GM12878 (cell line): Measurements from ENCODE around the gene MALSU1. TPM values are rescaled to one million over a fixed set of nuclear protein-coding genes. Genes with fewer than 3 reads are reported as not detected.

Experiments
- ATAC-seq: fragments of 200-7000 bp; cut with Tn5 transposase; 3 replicates; pipeline ENCODE4 v1.9.1; 2020; ENCODE audit warnings: mild to moderate bottlenecking, moderate library complexity
- BruUV-seq: library from RNA; stranded (reverse); fragments of 400-500 nt; replicated peaks from 2 replicates; lab custom pipeline; 2021; lab: Mats Ljungman, UMichigan
- CTCF ChIA-PET: fragments of 300-600 bp; sonication (Branson Sonifier 250); formaldehyde crosslinking; extraction: SDS; loops from one replicate; lab custom pipeline; 2021; ENCODE audit warnings: inconsistent platforms; lab: Yijun Ruan, JAX
- POLR2A ChIA-PET: fragments of 350-600 bp; formaldehyde crosslinking; extraction: SDS; loops from one replicate; lab custom pipeline; 2021; ENCODE audit warnings: inconsistent platforms; lab: Charles Lee
- RAD21 ChIA-PET: fragments of 300-600 bp; sonication (Branson Sonifier 250); formaldehyde crosslinking; loops from one replicate; lab custom pipeline; 2023; ENCODE audit warnings: antibody characterized with exemption; ENCODE audit not compliant: unreplicated experiment; lab: Charles Lee
- SMC1A ChIA-PET: fragments of 300-600 bp; sonication (Branson Sonifier 250); formaldehyde crosslinking; loops from one replicate; lab custom pipeline; 2023; ENCODE audit not compliant: unreplicated experiment, uncharacterized antibody; lab: Charles Lee
- DNase-seq: peaks from one replicate; pipeline ENCODE4 v3.0.0-alpha.2; 2011; ENCODE audit warnings: low read depth, low spot score
- FAIRE-seq: peaks from 3 replicates; lab custom pipeline; 2011; peaks lifted over from hg19 to GRCh38; lab: Jason Lieb, UNC
- H2AFZ ChIP-seq: 2 replicates; pipeline ENCODE4 v1.6.0; 2011; ENCODE audit warnings: low read depth, low read length, control low read depth; ENCODE audit not compliant: control insufficient read depth
- H3K27ac ChIP-seq: 2 replicates; pipeline ENCODE4 v1.5.1; 2011; ENCODE audit warnings: control low read depth; ENCODE audit not compliant: control insufficient read depth, insufficient read depth
- H3K27me3 ChIP-seq, 2 experiments: replicated peaks in 1 of 2; 2 replicates each; pipeline versions ENCODE4 v1.6.0 to v1.6.1; 2011; ENCODE audit warnings: low read length in 1 of 2; ENCODE audit not compliant: control insufficient read depth in 2 of 2, insufficient read depth in 2 of 2
- H3K36me3 ChIP-seq, 2 experiments: 2 replicates each; pipeline ENCODE4 v1.5.1; 2011; ENCODE audit warnings: low read length in 1 of 2; ENCODE audit not compliant: control insufficient read depth in 2 of 2, insufficient read depth in 2 of 2
- H3K4me1 ChIP-seq: 2 replicates; pipeline ENCODE4 v1.6.1; 2011; ENCODE audit warnings: mild to moderate bottlenecking, low read length, moderate library complexity, mixed read lengths; ENCODE audit not compliant: control insufficient read depth, insufficient read depth
- H3K4me2 ChIP-seq: 2 replicates; pipeline ENCODE4 v1.6.0; 2011; ENCODE audit warnings: control low read depth; ENCODE audit not compliant: control insufficient read depth, insufficient read depth
- H3K4me3 ChIP-seq: fragments of 200-600 bp; sonication (generic); 2 replicates; pipeline ENCODE4 v1.5.1; 2016
- H3K79me2 ChIP-seq: 2 replicates; pipeline ENCODE4 v1.6.0; 2011; ENCODE audit warnings: low read length; ENCODE audit not compliant: control insufficient read depth, insufficient read depth
- H3K9ac ChIP-seq: 2 replicates; pipeline ENCODE4 v1.8.0; 2011; ENCODE audit warnings: low read length, control low read depth, mixed read lengths; ENCODE audit not compliant: control insufficient read depth, insufficient read depth
- H3K9me3 ChIP-seq: replicated peaks from 3 replicates; pipeline ENCODE4 v1.5.1; 2011; ENCODE audit warnings: mild to moderate bottlenecking, low read length; ENCODE audit not compliant: control insufficient read depth, insufficient read depth
- H4K20me1 ChIP-seq: 2 replicates; pipeline ENCODE4 v1.6.0; 2011; ENCODE audit not compliant: control insufficient read depth, insufficient read depth
- CBX3 ChIP-seq: fragments of 200-600 bp; sonication (generic); IDR thresholded peaks from 2 replicates; pipeline ENCODE4 v1.6.1; 2016; ENCODE audit warnings: low read depth, borderline replicate concordance
- DPF2 ChIP-seq: fragments of 450-650 bp; IDR thresholded peaks from 2 replicates; pipeline ENCODE4 v1.6.1; 2017; ENCODE audit warnings: mild to moderate bottlenecking
- GABPA ChIP-seq: IDR thresholded peaks from 2 replicates; pipeline ENCODE4 v1.6.1; 2014; ENCODE audit warnings: antibody characterized with exemption, low read depth, mild to moderate bottlenecking, inconsistent platforms
- HDGF ChIP-seq: fragments of 450-650 bp; IDR thresholded peaks from 2 replicates; pipeline ENCODE4 v1.6.1; 2016; ENCODE audit warnings: antibody characterized with exemption
- MTA3 ChIP-seq: IDR thresholded peaks from 2 replicates; pipeline ENCODE4 v1.6.1; 2012; ENCODE audit warnings: low read length, inconsistent platforms, borderline replicate concordance
- NFYB ChIP-seq: IDR thresholded peaks from 2 replicates; pipeline ENCODE4 v1.6.1; 2011; ENCODE audit warnings: low read depth, mild to moderate bottlenecking, low read length, improper control_type of control experiment, moderate library complexity; ENCODE audit not compliant: insufficient read depth
- SREBF2 ChIP-seq: IDR thresholded peaks from 2 replicates; pipeline ENCODE4 v1.6.1; 2012; ENCODE audit warnings: mild to moderate bottlenecking, low read length
- TBL1XR1 ChIP-seq: IDR thresholded peaks from 2 replicates; pipeline ENCODE4 v1.6.1; 2012; ENCODE audit warnings: low read depth, low read length, improper control_type of control experiment
- TCF3 ChIP-seq: IDR thresholded peaks from 2 replicates; pipeline ENCODE4 v1.6.1; 2012; ENCODE audit warnings: low read depth, mild to moderate bottlenecking, low read length, borderline replicate concordance; ENCODE audit not compliant: insufficient read depth
- ZNF24 ChIP-seq: fragments of 450-650 bp; IDR thresholded peaks from 2 replicates; pipeline ENCODE4 v1.6.1; 2017; ENCODE audit warnings: antibody characterized with exemption, mild to moderate bottlenecking
- ZSCAN29 ChIP-seq: fragments of 450-650 bp; IDR thresholded peaks from 2 replicates; pipeline ENCODE4 v1.6.1; 2017; ENCODE audit warnings: mild to moderate bottlenecking, moderate library complexity
- WGBS: methylation state at CpG from one replicate; pipeline ENCODE4 v1.1.6; 2016; ENCODE audit warnings: low lambda C conversion rate; ENCODE audit not compliant: insufficient replicate concordance, insufficient coverage; ENCODE audit errors: missing lambda C conversion rate; 5-methylcytosine and 5-hydroxymethylcytosine counted together
- in situ Hi-C: fragments of 300-500 bp; cut with MboI; formaldehyde crosslinking; loops from 9 replicates; pipeline ENCODE4 v1.14.3; 2018; ENCODE audit warnings: mixed read lengths
- intact Hi-C: fragments of 100-400 bp; cut with micrococcal nuclease; formaldehyde crosslinking; loops from one replicate; pipeline ENCODE4 v1.14.2; 2022; ENCODE audit not compliant: unreplicated experiment
- polyA plus RNA-seq, 11 experiments: library from polyadenylated mRNA; depleted of rRNA in 4 of 11; unstranded in 6 of 11; stranded (reverse) in 5 of 11; fragments of >200 nt; fragmentation: Nextera tagmentation in 4 of 11; fragmentation: Illumina TruSeq in 1 of 11; extraction: Ambion mirVana in 4 of 11; extraction: Trizol in 1 of 11; gene quantifications; 1 replicate in 1 of 11; 2 replicates in 10 of 11; pipeline versions ENCODE4 v1.2.1 to v1.2.3, GENCODE V29; 2011 to 2016; ENCODE audit warnings: inconsistent platforms in 2 of 11, missing spikeins in 2 of 11, low read depth in 1 of 11
- total RNA-seq, 4 experiments: library from RNA; depleted of rRNA in 3 of 4; stranded (reverse); fragments of >200 nt in 3 of 4; fragmentation: Illumina TruSeq in 1 of 4; extraction: Trizol in 1 of 4; gene quantifications; 2 replicates each; pipeline versions ENCODE4 v1.2.1 to v1.2.3, GENCODE V29; 2013 to 2021
- TF ChIP-seq, protein P1 (sequence below): fragments of 150-350 bp; IDR thresholded peaks from 2 replicates; pipeline ENCODE4 v1.6.1; 2014; ENCODE audit warnings: mild to moderate bottlenecking, low read depth, low read length
- TF ChIP-seq, protein P2 (sequence below), 3 experiments: IDR thresholded peaks in 2 of 3; conservative IDR thresholded peaks in 1 of 3; 2 replicates each; pipeline ENCODE4 v1.5.1; 2011; ENCODE audit warnings: low read depth in 3 of 3, low read length in 3 of 3, mild to moderate bottlenecking in 3 of 3, control low read depth in 2 of 3, moderate library complexity in 2 of 3, inconsistent platforms in 1 of 3, mixed read lengths in 1 of 3; ENCODE audit not compliant: control insufficient read depth in 2 of 3, insufficient read depth in 1 of 3; ENCODE audit errors: extremely low read depth in 1 of 3
- TF ChIP-seq, protein P3 (sequence below): IDR thresholded peaks from 2 replicates; pipeline ENCODE4 v1.6.1; 2012; ENCODE audit warnings: low read depth, low read length, improper control_type of control experiment
- TF ChIP-seq, protein P4 (sequence below): fragments of 450-650 bp; IDR thresholded peaks from 2 replicates; pipeline ENCODE4 v1.6.1; 2017; ENCODE audit warnings: antibody characterized with exemption, mild to moderate bottlenecking, moderate library complexity
- TF ChIP-seq, protein P5 (sequence below): IDR thresholded peaks from 2 replicates; pipeline ENCODE4 v1.6.1; 2012; ENCODE audit warnings: low read length, inconsistent platforms

The MALSU1 gene
- total and polyA plus RNA-seq, 10 of the 15 experiments (the other 5 are each of a cell fraction or from before 2014, with no cell fraction given), result 8.5 to 159 (median 73.7) TPM

DNA sequence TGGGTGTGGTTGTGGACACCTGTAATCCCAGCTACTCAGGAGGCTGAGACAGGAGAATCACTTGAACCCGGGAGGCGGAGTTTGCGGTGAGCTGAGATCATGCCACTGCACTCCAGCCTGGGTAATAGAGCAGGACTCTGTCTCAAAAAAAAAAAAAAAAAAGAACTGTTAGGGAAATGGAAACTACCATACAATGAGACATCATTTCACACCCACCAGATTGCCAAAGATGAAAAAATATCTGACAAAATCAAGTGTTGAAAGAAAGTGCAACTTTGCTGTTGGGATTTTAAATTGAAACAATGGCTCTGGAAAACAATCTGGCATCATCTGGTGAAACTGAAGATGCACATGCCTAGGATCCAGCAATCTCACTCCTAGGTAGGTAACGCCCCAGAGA is 16.1 kb upstream of the MALSU1 start:
- TF ChIP-seq CBX3 (no peak), SREBF2 (no peak), TCF3 (no peak), ZNF24 (no peak), TBL1XR1 (no peak), DPF2 (no peak), GABPA (no peak), MTA3 (no peak), NFYB (no peak), HDGF (no peak), ZSCAN29 (no peak)
- TF ChIP-seq, protein P1, sequence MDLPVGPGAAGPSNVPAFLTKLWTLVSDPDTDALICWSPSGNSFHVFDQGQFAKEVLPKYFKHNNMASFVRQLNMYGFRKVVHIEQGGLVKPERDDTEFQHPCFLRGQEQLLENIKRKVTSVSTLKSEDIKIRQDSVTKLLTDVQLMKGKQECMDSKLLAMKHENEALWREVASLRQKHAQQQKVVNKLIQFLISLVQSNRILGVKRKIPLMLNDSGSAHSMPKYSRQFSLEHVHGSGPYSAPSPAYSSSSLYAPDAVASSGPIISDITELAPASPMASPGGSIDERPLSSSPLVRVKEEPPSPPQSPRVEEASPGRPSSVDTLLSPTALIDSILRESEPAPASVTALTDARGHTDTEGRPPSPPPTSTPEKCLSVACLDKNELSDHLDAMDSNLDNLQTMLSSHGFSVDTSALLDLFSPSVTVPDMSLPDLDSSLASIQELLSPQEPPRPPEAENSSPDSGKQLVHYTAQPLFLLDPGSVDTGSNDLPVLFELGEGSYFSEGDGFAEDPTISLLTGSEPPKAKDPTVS, result no peak
- TF ChIP-seq, protein P2, sequence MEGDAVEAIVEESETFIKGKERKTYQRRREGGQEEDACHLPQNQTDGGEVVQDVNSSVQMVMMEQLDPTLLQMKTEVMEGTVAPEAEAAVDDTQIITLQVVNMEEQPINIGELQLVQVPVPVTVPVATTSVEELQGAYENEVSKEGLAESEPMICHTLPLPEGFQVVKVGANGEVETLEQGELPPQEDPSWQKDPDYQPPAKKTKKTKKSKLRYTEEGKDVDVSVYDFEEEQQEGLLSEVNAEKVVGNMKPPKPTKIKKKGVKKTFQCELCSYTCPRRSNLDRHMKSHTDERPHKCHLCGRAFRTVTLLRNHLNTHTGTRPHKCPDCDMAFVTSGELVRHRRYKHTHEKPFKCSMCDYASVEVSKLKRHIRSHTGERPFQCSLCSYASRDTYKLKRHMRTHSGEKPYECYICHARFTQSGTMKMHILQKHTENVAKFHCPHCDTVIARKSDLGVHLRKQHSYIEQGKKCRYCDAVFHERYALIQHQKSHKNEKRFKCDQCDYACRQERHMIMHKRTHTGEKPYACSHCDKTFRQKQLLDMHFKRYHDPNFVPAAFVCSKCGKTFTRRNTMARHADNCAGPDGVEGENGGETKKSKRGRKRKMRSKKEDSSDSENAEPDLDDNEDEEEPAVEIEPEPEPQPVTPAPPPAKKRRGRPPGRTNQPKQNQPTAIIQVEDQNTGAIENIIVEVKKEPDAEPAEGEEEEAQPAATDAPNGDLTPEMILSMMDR (IDR thresholded peaks at IDR 0.05 in 2 of 3, conservative IDR thresholded peaks at IDR 0.05 in 1 of 3; ENCODE audit: control insufficient read depth in 2 of 3, extremely low read depth in 1 of 3, insufficient read depth in 1 of 3, low read depth in 3 of 3, low read length in 3 of 3), result no peak
- TF ChIP-seq, protein P3, sequence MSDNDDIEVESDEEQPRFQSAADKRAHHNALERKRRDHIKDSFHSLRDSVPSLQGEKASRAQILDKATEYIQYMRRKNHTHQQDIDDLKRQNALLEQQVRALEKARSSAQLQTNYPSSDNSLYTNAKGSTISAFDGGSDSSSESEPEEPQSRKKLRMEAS, result no peak
- TF ChIP-seq, protein P4, sequence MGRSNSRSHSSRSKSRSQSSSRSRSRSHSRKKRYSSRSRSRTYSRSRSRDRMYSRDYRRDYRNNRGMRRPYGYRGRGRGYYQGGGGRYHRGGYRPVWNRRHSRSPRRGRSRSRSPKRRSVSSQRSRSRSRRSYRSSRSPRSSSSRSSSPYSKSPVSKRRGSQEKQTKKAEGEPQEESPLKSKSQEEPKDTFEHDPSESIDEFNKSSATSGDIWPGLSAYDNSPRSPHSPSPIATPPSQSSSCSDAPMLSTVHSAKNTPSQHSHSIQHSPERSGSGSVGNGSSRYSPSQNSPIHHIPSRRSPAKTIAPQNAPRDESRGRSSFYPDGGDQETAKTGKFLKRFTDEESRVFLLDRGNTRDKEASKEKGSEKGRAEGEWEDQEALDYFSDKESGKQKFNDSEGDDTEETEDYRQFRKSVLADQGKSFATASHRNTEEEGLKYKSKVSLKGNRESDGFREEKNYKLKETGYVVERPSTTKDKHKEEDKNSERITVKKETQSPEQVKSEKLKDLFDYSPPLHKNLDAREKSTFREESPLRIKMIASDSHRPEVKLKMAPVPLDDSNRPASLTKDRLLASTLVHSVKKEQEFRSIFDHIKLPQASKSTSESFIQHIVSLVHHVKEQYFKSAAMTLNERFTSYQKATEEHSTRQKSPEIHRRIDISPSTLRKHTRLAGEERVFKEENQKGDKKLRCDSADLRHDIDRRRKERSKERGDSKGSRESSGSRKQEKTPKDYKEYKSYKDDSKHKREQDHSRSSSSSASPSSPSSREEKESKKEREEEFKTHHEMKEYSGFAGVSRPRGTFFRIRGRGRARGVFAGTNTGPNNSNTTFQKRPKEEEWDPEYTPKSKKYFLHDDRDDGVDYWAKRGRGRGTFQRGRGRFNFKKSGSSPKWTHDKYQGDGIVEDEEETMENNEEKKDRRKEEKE, result no peak
- TF ChIP-seq, protein P5, sequence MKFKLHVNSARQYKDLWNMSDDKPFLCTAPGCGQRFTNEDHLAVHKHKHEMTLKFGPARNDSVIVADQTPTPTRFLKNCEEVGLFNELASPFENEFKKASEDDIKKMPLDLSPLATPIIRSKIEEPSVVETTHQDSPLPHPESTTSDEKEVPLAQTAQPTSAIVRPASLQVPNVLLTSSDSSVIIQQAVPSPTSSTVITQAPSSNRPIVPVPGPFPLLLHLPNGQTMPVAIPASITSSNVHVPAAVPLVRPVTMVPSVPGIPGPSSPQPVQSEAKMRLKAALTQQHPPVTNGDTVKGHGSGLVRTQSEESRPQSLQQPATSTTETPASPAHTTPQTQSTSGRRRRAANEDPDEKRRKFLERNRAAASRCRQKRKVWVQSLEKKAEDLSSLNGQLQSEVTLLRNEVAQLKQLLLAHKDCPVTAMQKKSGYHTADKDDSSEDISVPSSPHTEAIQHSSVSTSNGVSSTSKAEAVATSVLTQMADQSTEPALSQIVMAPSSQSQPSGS, result no peak
- Histone ChIP-seq H4K20me1 (no peaks in the 10 kb centered on the region), H2AFZ (no peak overlapping the region), H3K9ac (no peak overlapping the region), H3K4me2 (no peak overlapping the region), H3K27ac (no peak overlapping the region), H3K27me3 (no peaks in the 10 kb centered on the region), H3K36me3 (no peaks in the 10 kb centered on the region), H3K9me3 (no peaks in the 10 kb centered on the region), H3K79me2 (no peaks in the 10 kb centered on the region), H3K4me1 (no peaks in the 10 kb centered on the region), H3K4me3 (no peak overlapping the region)
- ATAC-seq (no peak), FAIRE-seq (no peak), DNase-seq (no peak)
- in situ Hi-C loops (no loop called here), intact Hi-C loops (no loop called here)
- CTCF ChIA-PET, result interaction anchor here (1.7 to 7.2 kb wide), 5 partner anchors 11 to 260 kb away, joined by 3 to 67 read pairs (median 6); no protein-coding TSS in a partner anchor
- BruUV-seq, result no TSS peak
- SMC1A ChIA-PET, result interaction anchor here (1.2 to 2.5 kb wide), 2 partner anchors 11 kb away, joined by 3 to 12 read pairs; no protein-coding TSS in a partner anchor
- RAD21 ChIA-PET, result no interaction called here
- POLR2A ChIA-PET, result interaction anchor here (1.2 kb wide), 1 partner anchor 33 kb away, joined by 3 read pairs; no protein-coding TSS in a partner anchor
- 100% methylated on average over 4 of the region's 4 CpGs for WGBS
